ENCODE data around the gene ORC5.

Gene ORC5

DNA sequence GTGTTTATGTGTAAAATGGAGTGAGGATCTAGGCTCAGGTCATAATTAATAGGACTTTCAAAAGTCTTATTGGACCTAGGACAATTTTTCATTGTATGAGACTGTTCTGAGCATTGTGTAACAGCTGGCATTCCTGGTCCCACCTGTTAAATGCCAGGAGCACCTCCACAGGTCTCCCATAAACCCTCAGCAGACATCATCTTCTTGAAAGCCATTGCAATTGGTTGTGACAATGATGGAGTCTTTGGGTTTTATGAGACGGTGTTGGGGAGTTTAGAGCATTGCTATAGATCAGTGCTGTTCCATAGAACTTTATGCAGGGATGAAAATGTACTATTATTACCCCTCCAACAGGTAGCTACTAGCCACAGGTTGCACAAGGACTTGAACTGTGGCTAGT lies 108.9 kb downstream of the ORC5 start:
- TF ChIP-seq, protein P1, sequence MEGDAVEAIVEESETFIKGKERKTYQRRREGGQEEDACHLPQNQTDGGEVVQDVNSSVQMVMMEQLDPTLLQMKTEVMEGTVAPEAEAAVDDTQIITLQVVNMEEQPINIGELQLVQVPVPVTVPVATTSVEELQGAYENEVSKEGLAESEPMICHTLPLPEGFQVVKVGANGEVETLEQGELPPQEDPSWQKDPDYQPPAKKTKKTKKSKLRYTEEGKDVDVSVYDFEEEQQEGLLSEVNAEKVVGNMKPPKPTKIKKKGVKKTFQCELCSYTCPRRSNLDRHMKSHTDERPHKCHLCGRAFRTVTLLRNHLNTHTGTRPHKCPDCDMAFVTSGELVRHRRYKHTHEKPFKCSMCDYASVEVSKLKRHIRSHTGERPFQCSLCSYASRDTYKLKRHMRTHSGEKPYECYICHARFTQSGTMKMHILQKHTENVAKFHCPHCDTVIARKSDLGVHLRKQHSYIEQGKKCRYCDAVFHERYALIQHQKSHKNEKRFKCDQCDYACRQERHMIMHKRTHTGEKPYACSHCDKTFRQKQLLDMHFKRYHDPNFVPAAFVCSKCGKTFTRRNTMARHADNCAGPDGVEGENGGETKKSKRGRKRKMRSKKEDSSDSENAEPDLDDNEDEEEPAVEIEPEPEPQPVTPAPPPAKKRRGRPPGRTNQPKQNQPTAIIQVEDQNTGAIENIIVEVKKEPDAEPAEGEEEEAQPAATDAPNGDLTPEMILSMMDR (conservative IDR thresholded peaks at IDR 0.05; ENCODE audit: control insufficient read depth, insufficient read depth, low read depth, low read length) = no peak
- no peak for DNase-seq (ENCODE audit: low read depth)
- no peak overlapping the region for H3K4me3 ChIP-seq (ENCODE audit: control insufficient read depth, low read depth, low read length)

DNA sequence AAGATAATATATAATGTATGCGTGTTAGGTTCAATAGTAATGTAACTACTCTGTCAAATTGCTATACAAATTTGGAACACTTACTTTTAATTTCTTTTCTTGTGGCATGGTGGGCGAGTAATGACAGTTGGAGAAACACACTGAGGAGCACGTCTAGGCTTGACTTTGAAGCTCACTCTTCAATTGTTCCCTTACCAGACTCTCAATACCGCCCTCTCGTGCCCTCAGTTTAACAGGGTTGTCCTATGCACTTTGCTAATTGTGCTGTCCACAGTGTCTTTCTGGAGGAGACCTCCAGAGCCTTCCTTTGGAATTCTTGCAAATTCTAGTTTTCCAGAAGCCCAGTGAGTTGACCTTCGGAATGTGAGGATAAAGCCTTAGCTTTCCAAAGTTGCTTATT lies 111.1 kb downstream of the ORC5 start:
- H3K4me3 ChIP-seq (ENCODE audit: control insufficient read depth, low read depth, low read length) = no peak overlapping the region
- TF ChIP-seq, protein P1 (conservative IDR thresholded peaks at IDR 0.05; ENCODE audit: control insufficient read depth, insufficient read depth, low read depth, low read length) = peak; percentile 19
- peak; percentile 20 for DNase-seq (ENCODE audit: low read depth)

DNA sequence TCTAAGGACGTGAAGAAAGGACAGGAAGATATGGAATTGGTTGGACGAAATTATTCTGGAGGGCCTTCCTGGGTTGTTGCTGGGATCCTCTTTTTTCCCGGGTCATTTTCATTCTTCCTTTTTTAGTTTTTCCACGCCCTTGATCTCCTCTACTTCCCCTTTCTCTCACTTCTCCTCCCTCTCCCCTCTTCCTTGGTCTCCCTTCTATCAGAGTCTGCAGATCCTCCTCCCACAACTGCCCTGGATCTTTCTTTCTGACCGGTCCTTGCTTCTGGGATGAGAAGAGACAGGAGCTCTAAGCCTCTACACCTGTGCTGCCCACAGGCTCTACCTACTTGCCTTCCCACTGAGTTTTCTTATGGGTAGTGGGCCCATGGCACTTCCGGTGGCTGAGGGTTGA lies 114.7 kb downstream of the ORC5 start:
- DNase-seq (ENCODE audit: low read depth) = no peak
- TF ChIP-seq, protein P1 (conservative IDR thresholded peaks at IDR 0.05; ENCODE audit: control insufficient read depth, insufficient read depth, low read depth, low read length) = no peak
- H3K4me3 ChIP-seq (ENCODE audit: control insufficient read depth, low read depth, low read length) = no peak overlapping the region

DNA sequence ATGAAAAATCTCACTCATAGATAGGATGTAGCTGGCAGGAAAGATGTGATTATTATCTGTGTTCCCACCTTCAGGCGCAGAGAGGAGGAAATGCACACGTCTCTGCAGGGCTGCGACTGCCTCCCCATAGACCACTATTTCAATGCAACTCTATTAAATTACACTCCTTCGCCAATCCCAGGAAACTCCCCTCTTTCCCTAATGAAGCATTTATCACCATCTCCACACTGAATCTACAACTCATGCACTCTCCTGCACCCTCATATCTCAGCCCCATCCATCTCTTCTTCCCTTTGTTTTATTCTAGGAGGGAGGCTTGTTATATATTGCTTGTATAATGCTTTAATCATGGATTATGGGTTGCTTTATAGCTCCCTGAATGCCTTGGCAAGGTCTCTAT lies 116.6 kb downstream of the ORC5 start:
- H3K4me3 ChIP-seq (ENCODE audit: control insufficient read depth, low read depth, low read length) = no peak overlapping the region
- TF ChIP-seq, protein P1 (conservative IDR thresholded peaks at IDR 0.05; ENCODE audit: control insufficient read depth, insufficient read depth, low read depth, low read length) = no peak
- DNase-seq (ENCODE audit: low read depth) = no peak

DNA sequence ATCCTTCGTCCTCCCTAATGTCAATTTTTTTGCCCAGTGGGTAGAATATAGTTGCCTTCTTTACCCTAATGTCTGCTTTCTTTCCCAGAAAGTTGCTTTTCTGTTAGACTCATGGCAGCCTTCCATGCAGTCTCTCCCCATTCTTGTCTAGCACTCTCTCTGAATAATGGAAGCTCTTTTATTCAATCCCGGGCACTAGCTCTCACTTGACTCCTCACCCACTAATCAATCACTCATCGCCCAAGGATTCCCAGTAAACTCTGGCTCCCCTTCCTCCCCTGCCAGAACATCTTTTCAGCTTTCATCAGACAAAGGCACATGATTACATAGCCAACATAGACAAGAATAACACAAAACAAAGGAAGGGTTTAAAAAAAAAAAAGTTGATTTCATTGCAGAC lies 118.2 kb downstream of the ORC5 start:
- no peak overlapping the region for H3K4me3 ChIP-seq (ENCODE audit: control insufficient read depth, low read depth, low read length)
- TF ChIP-seq, protein P1 (conservative IDR thresholded peaks at IDR 0.05; ENCODE audit: control insufficient read depth, insufficient read depth, low read depth, low read length) = no peak
- DNase-seq (ENCODE audit: low read depth) = no peak

DNA sequence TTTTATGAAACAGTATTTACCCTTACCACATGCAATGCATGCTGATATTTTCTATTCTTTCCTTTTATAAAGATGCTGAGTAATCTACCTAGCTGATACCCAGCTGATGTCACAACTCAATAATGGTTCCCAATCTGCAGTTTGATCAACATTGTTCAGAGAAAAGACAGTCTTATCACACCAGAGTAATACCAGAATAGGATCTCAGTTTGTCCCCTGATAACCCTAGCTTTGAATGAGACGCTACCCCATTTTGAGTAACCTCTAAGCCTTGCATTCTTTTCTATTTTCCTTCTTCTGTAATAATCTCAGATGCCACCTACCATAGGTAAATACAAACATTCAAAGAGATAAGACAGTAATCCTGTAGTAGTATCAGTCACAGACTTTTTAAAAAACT lies 118.8 kb downstream of the ORC5 start:
- TF ChIP-seq, protein P1 (conservative IDR thresholded peaks at IDR 0.05; ENCODE audit: control insufficient read depth, insufficient read depth, low read depth, low read length) = no peak
- no peak for DNase-seq (ENCODE audit: low read depth)
- H3K4me3 ChIP-seq (ENCODE audit: control insufficient read depth, low read depth, low read length) = no peak overlapping the region
